Mesenchymal stem cell (in vitro differentiated cells and primary cell): ENCODE measurements around the gene RUBCNL.
A peak's percentile ranks its signal among the peaks of the same experiment; 100 is the strongest.

Experiments used
- DNase-seq: peaks from one replicate; pipeline ENCODE4 v3.0.0-alpha.2; 2013
- H2AFZ ChIP-seq: one replicate; pipeline ENCODE4 v1.6.1; 2013; ENCODE audit warnings: low read depth, mild to moderate bottlenecking, control low read depth, inconsistent platforms, low read length, moderate library complexity
- H2AK5ac ChIP-seq: 2 replicates; pipeline ENCODE4 v1.6.1; 2013; ENCODE audit warnings: low read length, moderate library complexity, mild to moderate bottlenecking, inconsistent platforms; ENCODE audit not compliant: severe bottlenecking
- H2BK120ac ChIP-seq: one replicate; pipeline ENCODE4 v1.6.1; 2013; ENCODE audit warnings: low read depth, mild to moderate bottlenecking, inconsistent platforms, low read length, moderate library complexity
- H2BK12ac ChIP-seq, 2 experiments: one replicate each; pipeline ENCODE4 v1.6.1; 2013; ENCODE audit warnings: inconsistent platforms in 2 of 2, low read length in 2 of 2, mild to moderate bottlenecking in 2 of 2, moderate library complexity in 2 of 2, control low read depth in 1 of 2
- H2BK15ac ChIP-seq: one replicate; pipeline ENCODE4 v1.6.1; 2013; ENCODE audit warnings: mild to moderate bottlenecking, low read depth, inconsistent platforms; ENCODE audit not compliant: poor library complexity, severe bottlenecking
- H2BK5ac ChIP-seq: 2 replicates; pipeline ENCODE4 v1.6.1; 2013; ENCODE audit warnings: low read depth, mild to moderate bottlenecking, low read length, control low read depth, inconsistent platforms; ENCODE audit not compliant: poor library complexity, severe bottlenecking
- H3K14ac ChIP-seq, 2 experiments: one replicate each; pipeline ENCODE4 v1.6.1; 2013; ENCODE audit warnings: inconsistent platforms in 2 of 2, low read length in 2 of 2, control low read depth in 1 of 2, mild to moderate bottlenecking in 1 of 2, moderate library complexity in 1 of 2
- H3K18ac ChIP-seq, 2 experiments: one replicate each; pipeline ENCODE4 v1.6.1; 2013; ENCODE audit warnings: inconsistent platforms in 2 of 2, low read length in 2 of 2, control low read depth in 1 of 2, low read depth in 1 of 2, mild to moderate bottlenecking in 1 of 2
- H3K23ac ChIP-seq, 2 experiments: one replicate each; pipeline ENCODE4 v1.6.1; 2013; ENCODE audit warnings: inconsistent platforms in 2 of 2, low read length in 2 of 2, mild to moderate bottlenecking in 2 of 2, moderate library complexity in 2 of 2, control low read depth in 1 of 2
- H3K27ac ChIP-seq: 2 replicates; pipeline ENCODE4 v1.5.1; 2013; ENCODE audit warnings: mild to moderate bottlenecking, moderate library complexity, low read length, control low read depth, inconsistent platforms; ENCODE audit not compliant: poor library complexity, severe bottlenecking
- H3K27me3 ChIP-seq, 2 experiments: 2 replicates each; pipeline versions ENCODE4 v1.6.1 to v1.7.0; 2013; ENCODE audit warnings: low read length in 2 of 2, mild to moderate bottlenecking in 2 of 2, moderate library complexity in 2 of 2, control low read depth in 1 of 2, inconsistent platforms in 1 of 2; ENCODE audit not compliant: control insufficient read depth in 1 of 2, insufficient read depth in 1 of 2
- H3K36me3 ChIP-seq, 2 experiments: 2 replicates each; pipeline versions ENCODE4 v1.6.1 to v1.7.0; 2013; ENCODE audit warnings: low read length in 2 of 2, control low read depth in 1 of 2, inconsistent platforms in 1 of 2, low read depth in 1 of 2, mild to moderate bottlenecking in 1 of 2; ENCODE audit not compliant: insufficient read depth in 2 of 2, control insufficient read depth in 1 of 2
- H3K4ac ChIP-seq, 2 experiments: one replicate each; pipeline ENCODE4 v1.6.1; 2013; ENCODE audit warnings: inconsistent platforms in 2 of 2, low read length in 2 of 2, mild to moderate bottlenecking in 2 of 2, moderate library complexity in 2 of 2, control low read depth in 1 of 2, low read depth in 1 of 2
- H3K4me1 ChIP-seq: 2 replicates; pipeline ENCODE4 v1.6.1; 2013; ENCODE audit warnings: low read depth, low read length, control low read depth; ENCODE audit not compliant: control insufficient read depth, insufficient read depth
- H3K4me2 ChIP-seq: 2 replicates; pipeline ENCODE4 v1.6.1; 2013; ENCODE audit warnings: low read length, mild to moderate bottlenecking, inconsistent platforms; ENCODE audit not compliant: poor library complexity, severe bottlenecking
- H3K4me3 ChIP-seq, 2 experiments: 2 replicates each; pipeline versions ENCODE4 v1.5.1 to v1.7.0; 2013; ENCODE audit warnings: low read length in 2 of 2, mild to moderate bottlenecking in 2 of 2, control low read depth in 1 of 2, low read depth in 1 of 2; ENCODE audit not compliant: insufficient read depth in 1 of 2
- H3K79me1 ChIP-seq: replicated peaks from 2 replicates; pipeline ENCODE4 v1.6.1; 2013; ENCODE audit warnings: mild to moderate bottlenecking, control low read depth, low read length, inconsistent platforms; ENCODE audit not compliant: poor library complexity, severe bottlenecking
- H3K9ac ChIP-seq: 2 replicates; pipeline ENCODE4 v1.7.0; 2013; ENCODE audit warnings: mild to moderate bottlenecking, low read length, moderate library complexity
- H3K9me3 ChIP-seq: 2 replicates; pipeline ENCODE4 v1.7.0; 2013; ENCODE audit warnings: mild to moderate bottlenecking, low read length; ENCODE audit not compliant: control insufficient read depth
- H4K8ac ChIP-seq: one replicate; pipeline ENCODE4 v1.6.1; 2013; ENCODE audit warnings: inconsistent platforms, mild to moderate bottlenecking, low read length, moderate library complexity
- H4K91ac ChIP-seq: one replicate; pipeline ENCODE4 v1.6.1; 2013; ENCODE audit warnings: mild to moderate bottlenecking, low read length, inconsistent platforms
- WGBS: methylation state at CpG from one replicate; pipeline ENCODE4 v1.1.7; 2013; ENCODE audit warnings: mixed read lengths; 5-methylcytosine and 5-hydroxymethylcytosine counted together

RUBCNL gene

GRCh38 chr13:46386392-46387063, 524 bp downstream of the RUBCNL start:
- no peak overlapping the region for H4K91ac ChIP-seq
- H3K79me1 ChIP-seq = no peaks in the 10 kb centered on the region

GRCh38 chr13:46385946-46386345, 1.1 kb downstream of the RUBCNL start:
- Histone ChIP-seq H3K27ac (no peak overlapping the region), H2BK12ac (no peak overlapping the region), H3K9ac (peak overlapping the region; percentile 86), H2BK15ac (no peak overlapping the region), H2BK120ac (no peak overlapping the region), H3K9me3 (no peaks in the 10 kb centered on the region), H3K14ac (no peak overlapping the region), H3K36me3 (no peaks in the 10 kb centered on the region), H3K4me1 (peaks cover 18% of the 10 kb centered on the region), H4K8ac (no peak overlapping the region), H2AFZ (no peak overlapping the region), H3K79me1 (no peaks in the 10 kb centered on the region), H3K4ac (no peak overlapping the region), H2AK5ac (no peak overlapping the region), H3K4me2 (no peak overlapping the region), H4K91ac (no peak overlapping the region), H3K23ac (no peak overlapping the region), H3K27me3 (peaks cover 4 to 41% of the 10 kb centered on the region in 2 experiments), H3K4me3 (peak overlapping the region in 1 of 2 experiments; percentile 85), H2BK5ac (no peak overlapping the region), H3K18ac (no peak overlapping the region)
- DNase-seq = no peak
- 18% methylated on average over 8 of the region's 10 CpGs for WGBS

More at GRCh38 chr13:46386392-46387063, 524 bp downstream of the RUBCNL start:
- peak overlapping the region; percentile 54 to 85 for H3K4me3 ChIP-seq
- no peak overlapping the region for H4K8ac ChIP-seq
- H3K4me1 ChIP-seq = peaks cover 18% of the 10 kb centered on the region
- peak overlapping the region; percentile 86 for H3K9ac ChIP-seq
- WGBS = under 1% methylated on average over 35 of the region's 37 CpGs
- H3K18ac ChIP-seq = no peak overlapping the region
- H3K4me2 ChIP-seq = peak overlapping the region; percentile 99
- no peak overlapping the region for H2AK5ac ChIP-seq
- H3K23ac ChIP-seq = no peak overlapping the region
- no peaks in the 10 kb centered on the region for H3K36me3 ChIP-seq
- H3K9me3 ChIP-seq = no peaks in the 10 kb centered on the region
- peak overlapping the region; percentile 56 for H2AFZ ChIP-seq
- H3K27me3 ChIP-seq = peaks cover 4 to 41% of the 10 kb centered on the region in 2 experiments
- DNase-seq = peak; percentile 26
- no peak overlapping the region for H2BK120ac ChIP-seq
- H3K14ac ChIP-seq = no peak overlapping the region
- H3K27ac ChIP-seq = no peak overlapping the region
- H2BK5ac ChIP-seq = no peak overlapping the region
- H2BK12ac ChIP-seq = no peak overlapping the region
- H2BK15ac ChIP-seq = no peak overlapping the region
- no peak overlapping the region for H3K4ac ChIP-seq

- no peak overlapping the region for H3K23ac ChIP-seq
- H3K79me1 ChIP-seq = no peaks in the 10 kb centered on the region
- H3K9ac ChIP-seq = no peak overlapping the region
- no peak overlapping the region for H2BK120ac ChIP-seq
- H2BK5ac ChIP-seq = no peak overlapping the region
- H3K4me1 ChIP-seq = peaks cover 15% of the 10 kb centered on the region
- H3K36me3 ChIP-seq = no peaks in the 10 kb centered on the region
- H2BK12ac ChIP-seq = no peak overlapping the region
- no peak overlapping the region for H3K4me2 ChIP-seq
- H3K4ac ChIP-seq = no peak overlapping the region
- no peak for DNase-seq
- peaks cover 2 to 30% of the 10 kb centered on the region in 2 experiments for H3K27me3 ChIP-seq
- H3K9me3 ChIP-seq = no peaks in the 10 kb centered on the region
- H3K14ac ChIP-seq = no peak overlapping the region
- no peak overlapping the region for H2BK15ac ChIP-seq
- no peak overlapping the region for H3K27ac ChIP-seq
- no peak overlapping the region for H4K8ac ChIP-seq
- H3K18ac ChIP-seq = no peak overlapping the region
- no peak overlapping the region for H4K91ac ChIP-seq
- H2AK5ac ChIP-seq = no peak overlapping the region
- H2AFZ ChIP-seq = no peak overlapping the region
- H3K4me3 ChIP-seq = no peak overlapping the region
These were observed 3.7 kb downstream of the RUBCNL start for GRCh38 chr13:46383383-46383782.

GRCh38 chr13:46382224-46382623, 4.8 kb downstream of the RUBCNL start:
- WGBS = 94% methylated on average over 3 of the region's 3 CpGs
- H3K9ac ChIP-seq = no peak overlapping the region
- no peak overlapping the region for H3K27ac ChIP-seq
- no peak overlapping the region for H3K4me2 ChIP-seq
- no peak overlapping the region for H2BK5ac ChIP-seq
- H2AFZ ChIP-seq = no peak overlapping the region
- no peaks in the 10 kb centered on the region for H3K79me1 ChIP-seq
- H3K9me3 ChIP-seq = no peaks in the 10 kb centered on the region
- no peak overlapping the region for H3K14ac ChIP-seq
- DNase-seq = no peak
- no peak overlapping the region for H4K91ac ChIP-seq
- H3K27me3 ChIP-seq = peaks cover 0 to 21% of the 10 kb centered on the region in 2 experiments
- no peak overlapping the region for H2AK5ac ChIP-seq
- peaks cover 10% of the 10 kb centered on the region for H3K4me1 ChIP-seq
- H3K18ac ChIP-seq = no peak overlapping the region
- no peak overlapping the region for H2BK12ac ChIP-seq
- H3K36me3 ChIP-seq = peaks cover 0 to 3% of the 10 kb centered on the region in 2 experiments
- H3K4me3 ChIP-seq = no peak overlapping the region
- no peak overlapping the region for H3K23ac ChIP-seq
- no peak overlapping the region for H2BK15ac ChIP-seq
- no peak overlapping the region for H2BK120ac ChIP-seq
- H4K8ac ChIP-seq = no peak overlapping the region
- H3K4ac ChIP-seq = no peak overlapping the region
